Neural cell (in vitro differentiated cells): ENCODE data around the gene RPL21.
"Not testable (repeated sequence)": the region's sequence is repeated elsewhere in the genome, so short reads cannot be mapped to it uniquely, and the experiment has no call there.

Experiments used
- CTCF ChIP-seq: fragments of 450-650 bp; IDR thresholded peaks from 2 replicates; pipeline ENCODE4 v1.5.1; 2014; ENCODE audit warnings: antibody characterized with exemption, mild to moderate bottlenecking, moderate library complexity; ENCODE audit not compliant: poor library complexity, severe bottlenecking
- RAD21 ChIP-seq: fragments of 450-650 bp; conservative IDR thresholded peaks from 2 replicates; pipeline ENCODE4 v1.6.1; 2014; ENCODE audit warnings: antibody characterized with exemption, mild to moderate bottlenecking, moderate library complexity
- TAF1 ChIP-seq: IDR thresholded peaks from 2 replicates; pipeline ENCODE4 v1.6.1; 2012; ENCODE audit warnings: low read depth

GRCh38 chr13:27291967-27292366 is 40.6 kb downstream of the RPL21 start:
- not testable (repeated sequence) for TF ChIP-seq CTCF, RAD21, TAF1
